K562 (cell line): ENCODE measurements around the gene COL16A1. TPM values are rescaled to one million over a fixed set of nuclear protein-coding genes. Genes with fewer than 3 reads are reported as not detected.

Source experiments
- HLTF ChIP-seq: fragments of 450-650 bp; IDR thresholded peaks from 2 replicates; pipeline ENCODE4 v1.6.1; 2016
- IRF1 ChIP-seq: sonication (generic); formaldehyde crosslinking; IDR thresholded peaks from 2 replicates; pipeline ENCODE4 v1.8.0; 2022; ENCODE audit warnings: missing genetic modification reagents, mild to moderate bottlenecking, borderline replicate concordance
- NKRF ChIP-seq: fragments of 450-650 bp; IDR thresholded peaks from 2 replicates; pipeline ENCODE4 v1.6.1; 2016; ENCODE audit warnings: borderline replicate concordance
- PKNOX1 ChIP-seq: fragments of 450-650 bp; IDR thresholded peaks from 2 replicates; pipeline ENCODE4 v1.6.1; 2016
- ZNF444 ChIP-seq: fragments of 250-450 bp; sonication (Bioruptor Pico); IDR thresholded peaks from 2 replicates; pipeline ENCODE4 v1.4.0; 2020; ENCODE audit warnings: mild to moderate bottlenecking, moderate library complexity
- polyA plus RNA-seq, 8 experiments: library from polyadenylated mRNA; depleted of rRNA in 4 of 8; stranded (reverse) in 5 of 8; unstranded in 3 of 8; fragments of >200 nt; fragmentation: Nextera tagmentation in 2 of 8; fragmentation: Illumina TruSeq in 1 of 8; extraction: Ambion mirVana in 2 of 8; extraction: Trizol in 1 of 8; gene quantifications; 2 replicates each; pipeline versions ENCODE4 v1.2.1 to v1.2.3, GENCODE V29; 2011 to 2014; ENCODE audit warnings: inconsistent platforms in 1 of 8, missing spikeins in 1 of 8
- total RNA-seq, 7 experiments: library from RNA; depleted of rRNA in 6 of 7; stranded (reverse); fragments of >200 nt in 6 of 7; fragmentation: Illumina TruSeq in 2 of 7; extraction: Trizol in 2 of 7; gene quantifications; 2 replicates each; pipeline versions ENCODE4 v1.2.1 to v1.2.3, GENCODE V29; 2011 to 2021; ENCODE audit warnings: low replicate concordance in 1 of 7

Gene COL16A1
- total and polyA plus RNA-seq, 9 of the 15 experiments (the other 6 are each of a cell fraction or from before 2014, with no cell fraction given) = 0.11 to 0.60 (median 0.11) TPM; not detected in 6

- TF ChIP-seq PKNOX1 (no peak), HLTF (no peak), NKRF (no peak), IRF1 (CRISPR knock-in tag) (no peak), ZNF444 (CRISPR knock-in tag) (no peak)
Measured at GRCh38 chr1:31723828-31724359, 20.1 kb upstream of the COL16A1 start (continued).
